Measurements from ENCODE around the gene FAM167B.

FAM167B gene

GRCh38 chr1:32204943-32205361 lies 42.1 kb upstream of the FAM167B start:
- Histone ChIP-seq H3K9ac (ENCODE audit: low read depth, low read length, poor library complexity) (peak overlapping the region; percentile 91), H2BK120ac (ENCODE audit: low read depth, low read length) (no peak overlapping the region), H3K27ac (replicated peaks; ENCODE audit: low read length) (no peak overlapping the region), H3K14ac (ENCODE audit: low read length) (peak overlapping the region; percentile 57), H3K4me3 (ENCODE audit: low read length in 2 of 2) (peak overlapping the region; percentile 72 to 83), H3K4me1 (ENCODE audit: control insufficient read depth in 2 of 2, insufficient read depth in 1 of 2, low read depth in 1 of 2, low read length in 2 of 2) (peaks cover 10 to 17% of the 10 kb centered on the region in 2 donors), H3K36me3 (replicated peaks in 1 of 2; ENCODE audit: control insufficient read depth in 2 of 2, insufficient read depth in 2 of 2, low read length in 2 of 2) (peaks cover 6 to 29% of the 10 kb centered on the region in 2 donors), H2AK5ac (ENCODE audit: low read depth, low read length) (peak overlapping the region; percentile 96), H3K4ac (ENCODE audit: low read length) (peak overlapping the region; percentile 47), H2BK5ac (ENCODE audit: low read length) (no peak overlapping the region), H4K8ac (ENCODE audit: low read depth, low read length) (peak overlapping the region; percentile 53), H3K4me2 (ENCODE audit: insufficient read depth, low read length, poor library complexity, severe bottlenecking) (peak overlapping the region; percentile 86), H3K18ac (ENCODE audit: low read length) (peak overlapping the region; percentile 94), H2BK15ac (ENCODE audit: low read length) (peak overlapping the region; percentile 10), H3K9me3 (replicated peaks in 1 of 2; ENCODE audit: control insufficient read depth in 2 of 2, insufficient read depth in 1 of 2, low read depth in 1 of 2, low read length in 2 of 2) (no peaks in the 10 kb centered on the region), H3K23ac (ENCODE audit: low read depth, low read length, poor library complexity) (peak overlapping the region; percentile 90), H3K27me3 (ENCODE audit: control insufficient read depth in 3 of 3, insufficient read depth in 3 of 3, low read depth in 1 of 3, low read length in 3 of 3) (peaks cover 0 to 2% (median 0%) of the 10 kb centered on the region in 3 experiments), H3K79me1 (ENCODE audit: low read depth, low read length) (peaks cover 9% of the 10 kb centered on the region), H2BK12ac (ENCODE audit: low read length) (no peak overlapping the region), H4K91ac (ENCODE audit: low read depth, low read length, poor library complexity) (no peak overlapping the region), H2AFZ (ENCODE audit: low read length) (peak overlapping the region; percentile 85)
- WGBS, 2 donors (ENCODE audit: extremely low coverage in 2 of 2, insufficient read length in 2 of 2, insufficient replicate concordance in 1 of 2): no CpG with 5 or more reads among the region's 26 CpGs
- no peak for DNase-seq (ENCODE audit: low spot score)

DNA sequence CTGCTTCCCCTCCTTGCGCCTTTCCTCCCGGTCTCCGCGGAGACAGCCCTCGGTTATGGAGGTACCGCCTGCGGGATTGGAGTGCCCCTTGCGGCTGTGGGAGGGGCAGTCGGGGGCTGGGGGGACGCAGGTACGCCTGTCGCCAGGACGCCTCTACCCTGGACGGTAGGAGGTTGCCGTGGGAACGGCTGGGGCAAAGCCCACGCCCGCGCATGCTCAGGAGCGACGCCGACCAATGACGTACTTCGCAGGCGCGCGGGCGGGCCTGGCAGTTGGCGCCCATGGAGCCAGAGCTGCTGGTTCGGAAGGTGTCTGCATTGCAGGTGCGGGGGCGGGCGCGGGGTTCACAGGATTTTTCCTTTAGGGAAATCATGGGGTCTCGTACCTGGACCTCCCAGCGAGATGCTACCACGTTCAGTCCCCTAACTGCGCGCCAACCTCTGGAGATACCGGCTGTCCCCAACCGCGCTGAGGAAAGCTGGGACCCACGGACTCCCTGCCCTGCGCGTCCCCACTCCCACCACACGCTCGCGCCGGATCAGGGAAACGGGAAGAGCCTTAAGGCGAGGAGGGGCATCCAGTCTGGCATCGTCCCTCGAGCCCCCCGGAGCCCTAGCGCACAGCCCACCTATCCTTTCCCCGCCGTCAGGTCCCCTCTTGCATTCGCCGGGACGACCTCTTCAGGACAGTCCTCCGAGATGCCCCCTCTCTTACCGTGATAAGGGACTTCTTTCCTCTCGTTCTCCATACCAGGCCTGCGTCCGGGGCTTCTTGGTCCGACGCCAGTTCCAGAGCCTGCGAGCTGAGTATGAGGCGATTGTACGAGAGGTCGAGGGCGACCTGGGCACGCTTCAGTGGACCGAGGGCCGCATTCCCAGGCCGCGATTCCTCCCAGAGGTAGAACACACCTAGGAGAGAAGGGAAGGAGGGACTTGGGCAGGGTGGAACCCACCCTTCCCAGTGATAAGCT lies 41.3 kb upstream of the FAM167B start, which contains the start of gene IQCC:
Gene IQCC (plus strand): TSS at position 271 of the 970 bp plus-strand sequence. CDS start 11 bp downstream, at position 282.
- H4K8ac ChIP-seq (ENCODE audit: low read depth, low read length): peak within 1 kb of the TSS; percentile 95
- no CpG with 5 or more reads among the region's 77 CpGs for WGBS, 2 donors (ENCODE audit: extremely low coverage in 2 of 2, insufficient read length in 2 of 2, insufficient replicate concordance in 1 of 2)
- H3K4me1 ChIP-seq (ENCODE audit: control insufficient read depth in 2 of 2, insufficient read depth in 1 of 2, low read depth in 1 of 2, low read length in 2 of 2): peaks cover 8 to 15% of the 10 kb centered on the region in 2 donors

DNA sequence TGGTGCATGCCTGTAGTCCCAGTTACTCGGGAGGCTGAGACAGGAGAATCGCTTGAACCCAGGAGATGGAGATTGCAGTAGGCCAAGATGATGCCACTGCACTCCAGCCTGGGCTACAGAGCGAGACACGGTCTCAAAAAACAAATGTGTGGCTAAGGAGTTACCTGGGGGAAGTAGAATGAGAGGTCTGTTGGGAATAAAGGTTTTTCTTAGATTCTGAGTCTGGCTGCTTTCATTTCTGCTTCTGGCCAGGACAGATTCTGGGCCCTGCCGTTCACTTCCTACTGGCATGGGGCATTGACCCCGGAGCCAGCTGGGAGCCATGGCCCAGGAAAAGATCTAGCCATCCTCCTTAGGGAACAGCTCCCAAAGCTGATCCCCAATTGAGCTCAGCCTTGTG lies 38.6 kb upstream of the FAM167B start:
- H2BK5ac ChIP-seq (ENCODE audit: low read length): no peak overlapping the region
- H3K9me3 ChIP-seq (replicated peaks in 1 of 2; ENCODE audit: control insufficient read depth in 2 of 2, insufficient read depth in 1 of 2, low read depth in 1 of 2, low read length in 2 of 2): no peaks in the 10 kb centered on the region
- H3K23ac ChIP-seq (ENCODE audit: low read depth, low read length, poor library complexity): no peak overlapping the region
- H4K91ac ChIP-seq (ENCODE audit: low read depth, low read length, poor library complexity): no peak overlapping the region
- H2AK5ac ChIP-seq (ENCODE audit: low read depth, low read length): no peak overlapping the region
- WGBS, 2 donors (ENCODE audit: extremely low coverage in 2 of 2, insufficient read length in 2 of 2, insufficient replicate concordance in 1 of 2): no CpG with 5 or more reads among the region's 6 CpGs
- H3K4me3 ChIP-seq (ENCODE audit: low read length in 2 of 2): no peak overlapping the region
- H3K27ac ChIP-seq (replicated peaks; ENCODE audit: low read length): no peak overlapping the region
- H3K36me3 ChIP-seq (replicated peaks in 1 of 2; ENCODE audit: control insufficient read depth in 2 of 2, insufficient read depth in 2 of 2, low read length in 2 of 2): peaks cover 6 to 29% of the 10 kb centered on the region in 2 donors
- H3K9ac ChIP-seq (ENCODE audit: low read depth, low read length, poor library complexity): no peak overlapping the region
- no peak overlapping the region for H3K4me2 ChIP-seq (ENCODE audit: insufficient read depth, low read length, poor library complexity, severe bottlenecking)
- H3K4me1 ChIP-seq (ENCODE audit: control insufficient read depth in 2 of 2, insufficient read depth in 1 of 2, low read depth in 1 of 2, low read length in 2 of 2): peaks cover 2 to 11% of the 10 kb centered on the region in 2 donors
- DNase-seq (ENCODE audit: low spot score): no peak
- H3K14ac ChIP-seq (ENCODE audit: low read length): no peak overlapping the region
- H3K18ac ChIP-seq (ENCODE audit: low read length): no peak overlapping the region
- H2AFZ ChIP-seq (ENCODE audit: low read length): no peak overlapping the region
- no peak overlapping the region for H4K8ac ChIP-seq (ENCODE audit: low read depth, low read length)
- no peak overlapping the region for H2BK120ac ChIP-seq (ENCODE audit: low read depth, low read length)
- no peak overlapping the region for H2BK12ac ChIP-seq (ENCODE audit: low read length)
- H3K79me1 ChIP-seq (ENCODE audit: low read depth, low read length): peaks cover 9% of the 10 kb centered on the region
- H3K4ac ChIP-seq (ENCODE audit: low read length): no peak overlapping the region
- H2BK15ac ChIP-seq (ENCODE audit: low read length): no peak overlapping the region
- H3K27me3 ChIP-seq (ENCODE audit: control insufficient read depth in 3 of 3, insufficient read depth in 3 of 3, low read depth in 1 of 3, low read length in 3 of 3): peaks cover 0 to 2% (median 0%) of the 10 kb centered on the region in 3 experiments

More for the DNA sequence above, 41.3 kb upstream of the FAM167B start, which contains the start of gene IQCC:
- H2AK5ac ChIP-seq (ENCODE audit: low read depth, low read length): peak within 1 kb of the TSS; percentile 99
- peak within 1 kb of the TSS; percentile 90 for H3K23ac ChIP-seq (ENCODE audit: low read depth, low read length, poor library complexity)
- peaks cover 6 to 29% of the 10 kb centered on the region in 2 donors for H3K36me3 ChIP-seq (replicated peaks in 1 of 2; ENCODE audit: control insufficient read depth in 2 of 2, insufficient read depth in 2 of 2, low read length in 2 of 2)
- no peak within 1 kb of the TSS for H2BK120ac ChIP-seq (ENCODE audit: low read depth, low read length)
- H2BK5ac ChIP-seq (ENCODE audit: low read length): no peak within 1 kb of the TSS
- peak within 1 kb of the TSS; percentile 95 for H2BK12ac ChIP-seq (ENCODE audit: low read length)
- peak within 1 kb of the TSS; percentile 93 for H3K4ac ChIP-seq (ENCODE audit: low read length)
- DNase-seq (ENCODE audit: low spot score): peak; percentile 84
- H2AFZ ChIP-seq (ENCODE audit: low read length): peak within 1 kb of the TSS; percentile 85
- peak within 1 kb of the TSS; percentile 10 for H2BK15ac ChIP-seq (ENCODE audit: low read length)
- peaks cover 9% of the 10 kb centered on the region for H3K79me1 ChIP-seq (ENCODE audit: low read depth, low read length)
- H3K27me3 ChIP-seq (ENCODE audit: control insufficient read depth in 3 of 3, insufficient read depth in 3 of 3, low read depth in 1 of 3, low read length in 3 of 3): peaks cover 0 to 2% (median 0%) of the 10 kb centered on the region in 3 experiments
- no peak within 1 kb of the TSS for H3K27ac ChIP-seq (replicated peaks; ENCODE audit: low read length)
- peak within 1 kb of the TSS; percentile 94 for H3K18ac ChIP-seq (ENCODE audit: low read length)
- peak within 1 kb of the TSS; percentile 96 for H3K4me2 ChIP-seq (ENCODE audit: insufficient read depth, low read length, poor library complexity, severe bottlenecking)
- H3K4me3 ChIP-seq (ENCODE audit: low read length in 2 of 2): peak within 1 kb of the TSS; percentile 72 to 83
- H3K14ac ChIP-seq (ENCODE audit: low read length): peak within 1 kb of the TSS; percentile 63
- peak within 1 kb of the TSS; percentile 99 for H3K9ac ChIP-seq (ENCODE audit: low read depth, low read length, poor library complexity)
- no peaks in the 10 kb centered on the region for H3K9me3 ChIP-seq (replicated peaks in 1 of 2; ENCODE audit: control insufficient read depth in 2 of 2, insufficient read depth in 1 of 2, low read depth in 1 of 2, low read length in 2 of 2)
- no peak within 1 kb of the TSS for H4K91ac ChIP-seq (ENCODE audit: low read depth, low read length, poor library complexity)

- Histone ChIP-seq H3K4me1 (ENCODE audit: control insufficient read depth in 2 of 2, insufficient read depth in 1 of 2, low read depth in 1 of 2, low read length in 2 of 2) (peaks cover 2 to 11% of the 10 kb centered on the region in 2 donors), H3K9me3 (replicated peaks in 1 of 2; ENCODE audit: control insufficient read depth in 2 of 2, insufficient read depth in 1 of 2, low read depth in 1 of 2, low read length in 2 of 2) (no peaks in the 10 kb centered on the region), H3K4me3 (ENCODE audit: low read length in 2 of 2) (no peak within 1 kb of the TSS), H2BK5ac (ENCODE audit: low read length) (no peak within 1 kb of the TSS), H3K23ac (ENCODE audit: low read depth, low read length, poor library complexity) (peak within 1 kb of the TSS; percentile 56), H3K27ac (replicated peaks; ENCODE audit: low read length) (no peak within 1 kb of the TSS), H3K9ac (ENCODE audit: low read depth, low read length, poor library complexity) (no peak within 1 kb of the TSS), H3K4ac (ENCODE audit: low read length) (no peak within 1 kb of the TSS), H3K27me3 (ENCODE audit: control insufficient read depth in 3 of 3, insufficient read depth in 3 of 3, low read depth in 1 of 3, low read length in 3 of 3) (peaks cover 0 to 2% (median 0%) of the 10 kb centered on the region in 3 experiments), H3K14ac (ENCODE audit: low read length) (no peak within 1 kb of the TSS), H3K36me3 (replicated peaks in 1 of 2; ENCODE audit: control insufficient read depth in 2 of 2, insufficient read depth in 2 of 2, low read length in 2 of 2) (peaks cover 6 to 31% of the 10 kb centered on the region in 2 donors), H3K79me1 (ENCODE audit: low read depth, low read length) (peaks cover 9% of the 10 kb centered on the region), H3K18ac (ENCODE audit: low read length) (no peak within 1 kb of the TSS), H2AK5ac (ENCODE audit: low read depth, low read length) (no peak within 1 kb of the TSS), H2BK15ac (ENCODE audit: low read length) (no peak within 1 kb of the TSS), H2AFZ (ENCODE audit: low read length) (no peak within 1 kb of the TSS), H2BK12ac (ENCODE audit: low read length) (no peak within 1 kb of the TSS), H3K4me2 (ENCODE audit: insufficient read depth, low read length, poor library complexity, severe bottlenecking) (no peak within 1 kb of the TSS), H4K91ac (ENCODE audit: low read depth, low read length, poor library complexity) (no peak within 1 kb of the TSS), H2BK120ac (ENCODE audit: low read depth, low read length) (no peak within 1 kb of the TSS), H4K8ac (ENCODE audit: low read depth, low read length) (no peak within 1 kb of the TSS)
- no CpG with 5 or more reads among the region's 5 CpGs for WGBS, 2 donors (ENCODE audit: extremely low coverage in 2 of 2, insufficient read length in 2 of 2, insufficient replicate concordance in 1 of 2)
- DNase-seq (ENCODE audit: low spot score): no peak
These were observed 38.1 kb upstream of the FAM167B start, which contains the start of gene DCDC2B for GRCh38 chr1:32208891-32209328. DCDC2B (plus strand) TSS chr1:32209089; CDS start chr1:32209094, 5 bp downstream.

All from neuronal stem cell (in vitro differentiated cells).